ENCODE measurements around the gene ETV1.

DNA sequence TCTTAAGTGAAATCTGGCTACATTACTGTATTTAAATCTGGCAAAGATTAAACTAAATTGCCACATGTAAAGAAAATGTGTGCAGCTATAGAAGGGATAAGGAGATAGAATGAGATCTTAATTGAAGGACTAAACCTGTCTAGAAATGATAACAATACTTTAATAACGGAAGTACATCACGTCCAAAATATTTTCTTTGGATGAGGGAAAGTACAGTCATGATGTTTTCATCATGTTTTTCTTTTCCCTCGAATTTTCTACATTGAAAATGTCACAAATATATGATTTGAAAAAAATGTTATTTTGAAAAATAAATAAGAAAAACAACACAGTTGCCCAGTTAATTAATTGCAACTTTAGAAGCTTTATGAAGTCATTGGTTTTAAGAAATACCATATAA, 143.9 kb downstream of the ETV1 start:
- TF ChIP-seq, protein P1, sequence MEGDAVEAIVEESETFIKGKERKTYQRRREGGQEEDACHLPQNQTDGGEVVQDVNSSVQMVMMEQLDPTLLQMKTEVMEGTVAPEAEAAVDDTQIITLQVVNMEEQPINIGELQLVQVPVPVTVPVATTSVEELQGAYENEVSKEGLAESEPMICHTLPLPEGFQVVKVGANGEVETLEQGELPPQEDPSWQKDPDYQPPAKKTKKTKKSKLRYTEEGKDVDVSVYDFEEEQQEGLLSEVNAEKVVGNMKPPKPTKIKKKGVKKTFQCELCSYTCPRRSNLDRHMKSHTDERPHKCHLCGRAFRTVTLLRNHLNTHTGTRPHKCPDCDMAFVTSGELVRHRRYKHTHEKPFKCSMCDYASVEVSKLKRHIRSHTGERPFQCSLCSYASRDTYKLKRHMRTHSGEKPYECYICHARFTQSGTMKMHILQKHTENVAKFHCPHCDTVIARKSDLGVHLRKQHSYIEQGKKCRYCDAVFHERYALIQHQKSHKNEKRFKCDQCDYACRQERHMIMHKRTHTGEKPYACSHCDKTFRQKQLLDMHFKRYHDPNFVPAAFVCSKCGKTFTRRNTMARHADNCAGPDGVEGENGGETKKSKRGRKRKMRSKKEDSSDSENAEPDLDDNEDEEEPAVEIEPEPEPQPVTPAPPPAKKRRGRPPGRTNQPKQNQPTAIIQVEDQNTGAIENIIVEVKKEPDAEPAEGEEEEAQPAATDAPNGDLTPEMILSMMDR (IDR thresholded peaks at IDR 0.05) = no peak
- no peak for TF ChIP-seq POLR2A (IDR thresholded peaks at IDR 0.05)

All from right lobe of liver (tissue), 4 donors.